HG02970 (cell line): Measurements from ENCODE around the gene SLC27A1.
"Not testable (repeated sequence)": the region's sequence is repeated elsewhere in the genome, so short reads cannot be mapped to it uniquely, and the experiment has no call there.

Source experiments
- ATAC-seq: cut with Tn5 transposase; IDR thresholded peaks from one replicate; pipeline ENCODE4 v1.9.1; 2021; ENCODE audit warnings: mild to moderate bottlenecking, moderate library complexity, moderate number of reproducible peaks; ENCODE audit not compliant: unreplicated experiment, low FRiP score

The SLC27A1 gene

DNA sequence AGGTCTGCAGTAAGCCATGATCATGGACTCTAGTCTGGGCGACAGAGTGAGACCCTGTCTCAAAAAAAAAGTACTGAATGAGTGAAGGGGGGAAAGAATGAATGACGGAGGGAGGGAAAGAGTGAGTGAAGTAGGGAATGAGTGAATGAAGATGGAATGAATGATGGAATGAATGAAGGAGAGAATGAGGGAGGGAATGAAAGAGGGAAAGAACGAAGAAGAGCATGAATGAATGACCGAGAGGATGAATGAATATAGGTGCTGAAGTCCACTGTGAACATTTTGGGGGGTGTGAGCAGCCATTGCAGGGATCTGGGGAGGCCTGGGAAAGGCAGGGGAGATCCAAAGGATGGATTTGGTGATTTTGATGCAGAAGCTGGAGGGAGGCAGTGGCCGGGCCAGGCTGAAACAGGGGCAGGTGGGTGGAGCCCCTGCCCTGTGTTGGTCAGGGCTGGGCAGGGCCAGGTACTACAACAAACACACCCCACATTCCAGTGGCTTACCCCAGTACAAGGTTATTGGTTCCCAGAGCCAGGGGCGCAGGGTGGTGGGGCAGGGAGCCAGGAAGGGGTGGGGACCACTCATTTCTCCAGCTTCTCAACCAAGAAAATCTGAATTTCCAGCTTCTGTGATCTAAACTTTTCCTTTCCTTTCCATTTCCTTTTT, 14.3 kb downstream of the SLC27A1 start:
- ATAC-seq, result no peak

DNA sequence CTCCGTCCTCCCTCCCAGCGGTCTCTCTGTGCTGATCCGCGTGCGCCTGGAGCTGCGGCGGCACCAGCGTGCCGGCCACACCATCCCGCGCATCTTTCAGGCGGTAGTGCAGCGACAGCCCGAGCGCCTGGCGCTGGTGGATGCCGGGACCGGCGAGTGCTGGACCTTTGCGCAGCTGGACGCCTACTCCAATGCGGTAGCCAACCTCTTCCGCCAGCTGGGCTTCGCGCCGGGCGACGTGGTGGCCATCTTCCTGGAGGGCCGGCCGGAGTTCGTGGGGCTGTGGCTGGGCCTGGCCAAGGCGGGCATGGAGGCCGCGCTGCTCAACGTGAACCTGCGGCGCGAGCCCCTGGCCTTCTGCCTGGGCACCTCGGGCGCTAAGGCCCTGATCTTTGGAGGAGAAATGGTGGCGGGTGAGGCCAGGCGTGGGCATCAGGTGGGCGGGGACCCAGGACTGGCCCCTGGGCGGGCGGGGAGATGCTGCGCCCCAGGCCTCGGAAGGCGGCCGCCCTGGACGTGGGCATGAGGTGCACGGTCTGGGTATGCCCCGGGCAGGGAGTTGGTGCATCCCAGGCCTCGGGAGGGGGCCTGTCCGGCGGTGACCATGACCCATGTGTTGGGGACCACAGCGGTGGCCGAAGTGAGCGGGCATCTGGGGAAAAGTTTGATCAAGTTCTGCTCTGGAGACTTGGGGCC, 16.4 kb downstream of the SLC27A1 start:
- no peak for ATAC-seq

DNA sequence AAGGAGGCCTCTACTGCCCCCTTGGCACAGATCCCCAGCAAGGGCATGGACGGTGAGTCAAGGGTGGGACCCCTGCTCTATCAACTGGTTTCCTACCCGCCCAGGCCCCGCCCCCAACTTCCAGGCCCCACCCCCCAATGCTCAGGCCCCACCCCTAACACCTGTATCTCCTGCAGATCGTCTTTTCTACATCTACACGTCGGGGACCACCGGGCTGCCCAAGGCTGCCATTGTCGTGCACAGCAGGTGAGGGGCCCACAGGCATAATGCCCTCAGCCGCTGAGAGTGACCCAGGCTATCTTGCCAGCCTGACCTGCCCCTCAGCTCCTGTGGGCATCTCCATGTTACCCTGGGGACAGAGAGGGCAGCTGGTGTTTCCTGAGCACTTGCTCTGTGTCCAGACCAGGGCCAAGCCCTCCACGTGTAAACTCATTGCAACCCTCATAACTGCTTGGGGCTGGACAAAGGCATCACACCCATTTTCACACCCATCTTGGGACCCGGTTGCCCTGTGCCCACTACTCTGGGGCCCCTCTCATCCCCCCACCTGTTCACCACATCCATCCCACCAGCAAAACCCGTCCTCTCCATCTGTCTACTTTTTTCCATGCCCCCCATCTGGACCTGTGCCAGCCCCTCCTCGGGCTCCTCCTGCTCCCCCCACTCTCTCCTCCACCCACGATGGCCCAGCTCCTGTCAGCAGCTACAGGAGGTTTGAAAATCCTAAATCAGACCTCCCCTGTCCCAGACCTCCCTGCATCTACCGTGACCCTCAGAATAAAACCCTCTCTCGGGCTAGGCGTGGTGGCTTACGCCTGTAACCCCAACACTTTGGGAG, 17.2 kb downstream of the SLC27A1 start:
- ATAC-seq, result no peak

DNA sequence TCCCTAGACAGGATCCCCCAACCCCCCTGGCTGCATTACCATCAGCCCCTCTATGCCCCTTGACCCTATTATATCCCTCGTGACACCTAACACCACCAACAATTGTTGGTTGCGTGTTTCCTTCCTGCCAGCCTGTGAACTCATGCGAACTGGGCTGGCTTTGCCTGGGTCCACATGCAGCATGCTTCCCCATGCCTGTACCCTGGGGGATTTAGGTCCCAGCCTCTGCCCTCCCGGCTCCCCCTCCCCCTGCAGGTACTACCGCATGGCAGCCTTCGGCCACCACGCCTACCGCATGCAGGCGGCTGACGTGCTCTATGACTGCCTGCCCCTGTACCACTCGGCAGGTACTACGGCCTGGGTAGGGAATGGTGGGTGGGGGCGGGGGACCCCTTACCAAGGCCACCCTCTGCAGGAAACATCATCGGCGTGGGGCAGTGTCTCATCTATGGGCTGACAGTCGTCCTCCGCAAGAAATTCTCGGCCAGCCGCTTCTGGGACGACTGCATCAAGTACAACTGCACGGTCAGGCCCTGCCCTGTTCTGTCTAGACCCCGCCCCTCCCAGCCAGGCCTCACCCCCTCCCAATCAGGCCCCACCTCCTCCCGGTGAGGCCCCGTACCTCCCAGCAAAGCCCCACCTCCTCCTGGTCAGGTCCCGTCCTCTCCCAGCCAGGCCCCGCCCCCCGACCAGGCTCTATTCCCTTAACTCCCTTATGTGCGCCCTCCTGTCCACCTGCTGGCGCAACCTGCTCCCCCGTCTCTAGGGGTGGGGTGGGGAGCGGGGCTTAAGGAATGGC, 18.5 kb downstream of the SLC27A1 start:
- ATAC-seq, result no peak

GRCh38 chr19:17489392-17490030, 19.2 kb downstream of the SLC27A1 start:
- no peak for ATAC-seq

- ATAC-seq, result no peak
These were observed 20.1 kb downstream of the SLC27A1 start for GRCh38 chr19:17490411-17490810.

GRCh38 chr19:17491287-17491686, 21.0 kb downstream of the SLC27A1 start:
- ATAC-seq, result no peak

GRCh38 chr19:17495639-17496296, 25.4 kb downstream of the SLC27A1 start:
- no peak for ATAC-seq

- ATAC-seq, result no peak
These were observed 26.1 kb downstream of the SLC27A1 start for GRCh38 chr19:17496337-17496997.

GRCh38 chr19:17497149-17497798, 26.9 kb downstream of the SLC27A1 start:
- no peak for ATAC-seq

- ATAC-seq, result not testable (repeated sequence)
These were observed 28.7 kb downstream of the SLC27A1 start for GRCh38 chr19:17499025-17499424.

GRCh38 chr19:17499648-17500446, 29.5 kb downstream of the SLC27A1 start:
- ATAC-seq, result no peak

DNA sequence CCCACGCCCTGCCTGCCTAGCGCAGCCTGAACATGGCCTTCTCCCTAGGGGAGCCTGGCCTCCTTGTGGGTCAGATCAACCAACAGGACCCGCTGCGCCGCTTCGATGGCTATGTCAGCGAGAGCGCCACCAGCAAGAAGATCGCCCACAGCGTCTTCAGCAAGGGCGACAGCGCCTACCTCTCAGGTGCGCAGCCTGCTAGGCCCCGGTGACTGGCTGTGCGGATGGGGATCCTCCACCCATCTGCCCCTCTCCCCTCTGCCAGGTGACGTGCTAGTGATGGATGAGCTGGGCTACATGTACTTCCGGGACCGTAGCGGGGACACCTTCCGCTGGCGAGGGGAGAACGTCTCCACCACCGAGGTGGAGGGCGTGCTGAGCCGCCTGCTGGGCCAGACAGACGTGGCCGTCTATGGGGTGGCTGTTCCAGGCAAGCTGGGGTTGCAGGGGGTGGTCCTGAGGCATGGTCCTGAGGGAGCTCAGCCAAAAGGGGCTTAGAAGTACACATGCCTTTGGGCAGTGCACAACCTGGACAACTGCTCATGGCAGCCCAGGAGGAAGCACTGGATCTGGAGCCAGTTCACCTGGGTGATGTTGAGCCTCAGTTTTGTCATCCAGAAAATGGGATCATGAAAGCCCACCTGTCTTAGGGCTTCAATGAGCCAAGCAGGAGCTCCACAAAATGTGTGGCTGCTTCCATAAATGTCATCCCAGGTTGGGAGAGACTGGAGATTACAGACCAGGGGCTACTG, 30.3 kb downstream of the SLC27A1 start:
- ATAC-seq, result no peak

DNA sequence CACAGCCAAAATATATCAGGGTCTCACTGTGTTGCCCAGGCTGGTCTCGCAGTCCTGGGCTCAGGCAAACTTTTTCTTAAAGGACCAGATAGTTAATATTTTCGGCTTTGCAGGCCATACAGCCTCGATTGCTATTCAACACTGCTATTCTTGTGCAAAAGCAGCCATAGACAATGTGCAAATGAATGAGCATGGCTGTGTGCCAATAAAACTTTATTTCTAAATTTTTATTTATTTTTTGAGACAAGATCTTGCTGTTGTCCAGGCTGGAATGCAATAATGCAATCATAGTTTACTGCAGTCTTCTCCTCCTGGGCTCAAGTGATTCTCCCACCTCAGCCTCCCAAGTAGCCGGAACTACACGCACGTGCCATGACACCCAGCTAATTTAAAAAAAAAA, 32.9 kb downstream of the SLC27A1 start:
- ATAC-seq, result no peak

DNA sequence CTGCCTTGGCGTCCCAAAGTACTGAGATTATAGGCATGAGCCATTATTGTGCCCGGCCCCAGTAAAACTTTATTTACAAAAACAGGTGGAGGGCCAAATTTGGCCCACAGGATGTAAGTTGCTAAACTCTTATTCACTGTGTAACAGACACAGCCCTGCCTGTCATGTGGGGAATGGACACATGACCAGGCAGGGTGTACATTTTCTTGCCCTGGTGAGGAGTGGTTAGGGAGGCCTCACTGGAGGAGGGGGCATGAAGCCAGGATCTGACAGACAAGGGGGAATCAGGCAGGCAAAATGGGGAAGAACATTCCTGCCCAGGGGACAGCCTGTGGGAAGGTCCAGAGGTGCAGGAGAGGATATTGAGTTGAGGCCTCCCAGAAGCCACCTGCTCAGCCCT, 33.7 kb downstream of the SLC27A1 start:
- ATAC-seq, result no peak

DNA sequence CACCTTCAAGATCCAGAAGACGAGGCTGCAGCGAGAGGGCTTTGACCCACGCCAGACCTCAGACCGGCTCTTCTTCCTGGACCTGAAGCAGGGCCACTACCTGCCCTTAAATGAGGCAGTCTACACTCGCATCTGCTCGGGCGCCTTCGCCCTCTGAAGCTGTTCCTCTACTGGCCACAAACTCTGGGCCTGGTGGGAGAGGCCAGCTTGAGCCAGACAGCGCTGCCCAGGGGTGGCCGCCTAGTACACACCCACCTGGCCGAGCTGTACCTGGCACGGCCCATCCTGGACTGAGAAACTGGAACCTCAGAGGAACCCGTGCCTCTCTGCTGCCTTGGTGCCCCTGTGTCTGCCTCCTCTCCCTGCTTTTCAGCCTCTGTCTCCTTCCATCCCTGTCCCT, 34.1 kb downstream of the SLC27A1 start:
- ATAC-seq, result no peak

- ATAC-seq, result no peak
These were observed 34.9 kb downstream of the SLC27A1 start for GRCh38 chr19:17505223-17505622.
